Activated CD8-positive, alpha-beta memory T cell treated with anti-CD3 and anti-CD28 coated beads, Interleukin-2, amount 50 U/mL, for 48 hours (primary cell): Measurements from ENCODE around the gene SOX18.
"Not testable (repeated sequence)": the region's sequence is repeated elsewhere in the genome, so short reads cannot be mapped to it uniquely, and the experiment has no call there.

Experiments used
- DNase-seq: peaks from one replicate; pipeline ENCODE4 v3.0.0-alpha.2; 2020

The SOX18 gene

DNA sequence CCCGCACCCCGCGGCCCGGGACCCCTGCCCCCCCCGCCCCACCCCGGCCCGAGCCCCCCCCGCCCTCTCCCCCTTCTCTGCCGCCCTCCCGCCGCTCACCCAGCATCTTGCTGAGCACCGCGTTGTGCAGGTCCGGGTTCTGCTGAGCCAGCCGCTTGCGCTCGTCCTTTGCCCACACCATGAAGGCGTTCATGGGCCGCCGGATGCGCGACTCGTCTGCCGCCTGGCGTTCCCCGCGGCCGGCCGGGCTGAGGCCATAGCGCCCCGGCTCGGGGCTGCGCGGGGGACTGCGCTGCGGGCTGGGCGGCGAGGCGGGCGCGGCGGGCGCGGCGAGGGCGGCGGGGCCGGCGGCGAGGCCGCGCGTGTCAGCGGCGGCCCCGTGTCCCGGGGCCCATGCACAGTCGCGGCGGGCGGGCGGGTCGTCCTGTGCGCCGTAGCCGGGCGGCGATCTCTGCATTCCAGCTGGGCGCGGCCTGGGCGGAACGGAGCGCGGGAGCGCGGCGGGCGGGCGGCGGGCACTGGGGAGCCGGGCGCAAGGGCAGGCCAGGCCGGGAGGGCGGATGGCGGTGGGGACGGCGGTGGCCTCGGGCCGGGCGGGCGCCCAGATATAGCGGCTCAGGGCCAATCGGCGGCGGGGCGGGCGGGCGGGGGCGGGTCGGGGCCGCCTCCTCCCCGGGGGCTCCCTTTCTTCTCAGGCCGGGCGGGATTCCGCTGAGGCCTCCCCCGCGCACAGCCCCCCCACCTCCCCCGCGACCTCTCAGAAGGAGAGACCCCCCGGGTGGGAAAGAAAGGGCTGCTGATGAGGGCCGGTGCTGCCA lies at the start of gene SOX18:
Gene SOX18 (minus strand): TSS at position 580 of the 818 bp plus-strand sequence. CDS start 123 bp downstream, at position 457.
- no peak for DNase-seq

DNA sequence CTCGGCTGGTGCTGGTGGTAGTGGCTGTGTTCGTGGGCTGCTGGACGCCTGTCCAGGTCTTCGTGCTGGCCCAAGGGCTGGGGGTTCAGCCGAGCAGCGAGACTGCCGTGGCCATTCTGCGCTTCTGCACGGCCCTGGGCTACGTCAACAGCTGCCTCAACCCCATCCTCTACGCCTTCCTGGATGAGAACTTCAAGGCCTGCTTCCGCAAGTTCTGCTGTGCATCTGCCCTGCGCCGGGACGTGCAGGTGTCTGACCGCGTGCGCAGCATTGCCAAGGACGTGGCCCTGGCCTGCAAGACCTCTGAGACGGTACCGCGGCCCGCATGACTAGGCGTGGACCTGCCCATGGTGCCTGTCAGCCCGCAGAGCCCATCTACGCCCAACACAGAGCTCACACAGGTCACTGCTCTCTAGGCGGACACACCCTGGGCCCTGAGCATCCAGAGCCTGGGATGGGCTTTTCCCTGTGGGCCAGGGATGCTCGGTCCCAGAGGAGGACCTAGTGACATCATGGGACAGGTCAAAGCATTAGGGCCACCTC lies 49.1 kb upstream of the SOX18 start:
- no peak for DNase-seq

DNA sequence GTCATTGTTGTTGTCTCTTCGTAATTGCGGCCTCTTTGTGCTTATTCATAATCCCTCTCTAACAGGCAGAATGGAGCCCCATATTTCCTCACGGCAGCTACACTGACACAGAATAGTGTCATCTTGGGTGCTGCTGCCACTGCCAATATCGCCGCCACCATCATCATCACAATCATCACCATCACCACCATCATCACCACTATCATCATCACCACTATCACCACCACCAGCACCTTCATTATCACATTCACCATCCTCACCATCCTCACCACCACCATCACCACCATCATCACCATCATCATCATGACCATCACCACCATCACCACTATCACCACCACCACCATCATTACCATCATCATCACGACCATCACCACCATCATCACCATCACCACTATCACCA lies 47.1 kb upstream of the SOX18 start:
- no peak for DNase-seq

DNA sequence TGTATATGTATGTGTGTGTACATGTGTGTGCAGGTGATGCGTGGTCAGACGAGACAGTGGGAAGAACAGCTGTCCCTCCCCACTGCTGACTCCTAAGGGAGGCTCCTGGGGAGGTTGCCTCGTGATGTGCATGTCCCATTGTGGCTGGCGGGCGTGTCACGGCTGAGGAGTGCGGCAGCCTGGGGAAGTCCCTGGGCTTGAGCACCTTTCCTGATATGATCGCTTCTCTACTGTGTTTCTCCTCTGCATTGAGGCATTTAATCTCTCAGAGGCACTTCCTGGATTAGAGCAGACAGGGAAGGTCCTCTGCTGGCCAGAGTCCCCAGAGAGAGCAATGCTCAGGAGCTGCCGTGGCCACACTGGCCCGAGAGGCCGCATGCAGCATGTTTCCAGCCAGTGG lies 46.5 kb upstream of the SOX18 start:
- DNase-seq, result no peak

DNA sequence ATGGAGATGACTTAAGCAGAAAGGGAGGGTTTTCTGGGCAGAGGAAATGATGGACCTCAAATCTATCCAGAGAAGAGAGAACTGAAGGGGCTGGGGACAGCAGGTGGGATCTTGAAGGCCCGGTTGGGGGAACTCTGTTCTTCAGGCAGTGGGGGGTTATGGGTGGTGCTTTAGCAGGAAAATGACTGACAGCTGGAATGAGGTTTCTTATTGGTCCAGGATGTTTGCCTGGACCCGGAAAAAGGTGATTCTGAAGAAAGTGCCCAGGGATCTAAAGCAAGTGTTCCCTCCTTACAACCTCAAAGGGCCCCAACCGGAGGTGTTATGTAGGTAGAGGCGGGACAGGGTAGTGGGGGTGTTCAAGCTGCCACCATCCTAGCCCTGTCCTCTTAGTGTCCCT lies 46.0 kb upstream of the SOX18 start:
- DNase-seq, result no peak

DNA sequence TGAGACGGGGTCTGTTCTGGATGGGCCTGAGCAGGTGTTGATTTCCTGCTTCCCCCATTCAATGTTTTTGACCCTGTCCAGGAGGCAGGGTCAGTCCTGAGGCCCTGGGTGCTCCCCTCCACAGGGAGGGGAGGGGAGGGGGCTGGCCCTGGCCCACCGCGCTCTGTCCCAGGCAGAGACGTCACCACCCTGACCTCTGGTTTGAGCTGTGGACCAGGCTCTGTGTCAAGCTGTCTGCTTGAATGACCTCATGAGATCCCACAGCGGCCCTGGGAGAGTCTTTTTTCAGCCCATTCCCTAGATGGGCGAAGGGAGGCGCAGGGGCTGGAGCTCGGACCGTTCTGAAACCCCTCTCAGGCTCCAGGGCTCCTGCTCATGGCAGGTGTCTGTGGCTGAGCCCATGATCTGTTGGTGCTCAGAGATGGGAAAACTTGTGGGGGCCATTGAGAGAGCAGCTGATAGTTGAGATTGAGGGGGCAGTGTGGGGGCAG lies 43.6 kb upstream of the SOX18 start:
- no peak for DNase-seq

DNA sequence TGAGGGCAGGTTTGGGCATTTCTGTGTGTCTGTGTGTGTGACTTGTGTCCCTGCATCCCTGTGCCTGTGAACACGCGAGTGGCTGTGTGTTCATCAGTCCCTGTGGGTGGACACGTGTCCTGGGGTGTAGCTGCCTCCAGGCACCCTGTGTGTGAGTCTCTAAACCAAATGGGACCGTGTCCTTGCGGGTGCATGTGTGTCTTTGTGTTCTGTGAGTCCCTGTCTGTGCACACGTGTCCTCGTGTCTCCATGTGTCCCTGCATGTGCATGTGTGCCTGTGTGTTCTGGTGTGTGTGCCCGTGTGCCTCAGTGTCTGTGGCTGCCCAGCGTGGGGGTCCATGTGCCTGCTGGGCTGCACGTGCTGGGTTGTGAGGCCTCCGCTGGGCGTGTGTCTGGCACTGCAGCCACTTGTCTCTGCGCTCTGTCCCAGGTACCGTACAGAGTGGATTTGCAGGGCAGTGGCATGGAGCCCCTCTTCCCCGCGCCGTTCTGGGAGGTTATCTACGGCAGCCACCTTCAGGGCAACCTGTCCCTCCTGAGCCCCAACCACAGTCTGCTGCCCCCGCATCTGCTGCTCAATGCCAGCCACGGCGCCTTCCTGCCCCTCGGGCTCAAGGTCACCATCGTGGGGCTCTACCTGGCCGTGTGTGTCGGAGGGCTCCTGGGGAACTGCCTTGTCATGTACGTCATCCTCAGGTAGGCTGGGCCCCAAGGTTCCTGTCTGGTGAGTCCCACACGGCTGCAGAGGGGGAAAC lies 43.0 kb upstream of the SOX18 start:
- no peak for DNase-seq

DNA sequence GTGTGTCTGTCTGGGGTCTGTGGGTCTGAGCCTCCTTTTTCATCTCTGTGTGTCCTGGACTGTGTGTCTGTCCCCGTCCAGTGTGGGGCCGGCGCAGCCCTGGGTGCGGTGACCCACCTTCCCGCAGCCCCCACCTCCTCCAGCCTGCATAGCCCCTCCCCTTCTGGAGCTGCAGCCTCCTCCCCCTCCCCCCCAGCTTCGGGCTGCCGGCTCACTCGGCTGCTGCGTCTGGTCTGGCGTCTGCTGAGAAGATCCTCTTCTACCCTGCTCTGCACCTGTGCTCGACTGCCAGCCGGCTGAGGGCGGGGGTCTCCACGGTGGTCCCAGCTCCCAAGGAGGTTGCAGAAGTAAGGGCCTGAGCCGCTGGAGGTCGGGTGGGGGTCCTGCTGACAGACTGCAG lies 42.3 kb upstream of the SOX18 start:
- DNase-seq, result no peak

DNA sequence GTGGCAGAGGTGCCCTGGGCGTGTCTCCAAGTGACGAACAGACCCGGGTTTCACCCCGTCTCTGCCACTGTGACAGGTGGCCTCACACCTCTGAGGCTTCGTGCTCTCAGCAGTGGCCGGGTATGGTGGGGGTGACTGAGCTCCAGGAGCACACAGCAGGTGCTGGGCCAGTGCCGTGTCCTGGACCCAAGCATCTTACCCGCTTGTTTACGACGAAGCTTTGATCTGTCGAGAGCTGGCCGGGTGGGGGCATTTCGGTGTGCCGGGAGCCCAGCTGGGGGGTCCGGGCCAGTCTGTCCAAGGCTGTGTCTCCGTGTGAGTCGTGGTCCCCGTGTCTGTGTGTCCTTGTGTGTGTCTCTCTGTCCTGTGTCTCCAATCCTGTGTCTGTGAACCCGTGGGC lies 41.9 kb upstream of the SOX18 start:
- DNase-seq, result no peak

DNA sequence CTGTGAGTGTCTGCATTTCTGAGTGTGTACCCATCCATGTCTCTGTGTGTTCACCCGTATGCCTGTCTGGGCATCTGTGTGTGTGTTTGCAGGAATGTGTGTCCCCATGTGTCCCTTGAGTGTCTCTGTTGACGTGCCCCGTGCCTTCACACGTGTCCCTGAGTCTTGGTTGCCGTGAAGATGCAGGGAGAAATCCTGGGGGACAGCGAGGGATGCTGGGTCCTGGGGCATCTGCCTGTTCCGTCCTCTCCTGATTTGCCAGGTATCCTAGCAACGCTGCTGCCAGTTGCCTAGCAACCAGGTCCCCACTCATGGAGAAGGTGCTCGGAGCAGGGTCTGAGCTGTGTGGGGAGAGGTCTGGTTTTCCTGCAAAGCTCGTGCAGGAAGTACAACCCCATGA lies 40.7 kb upstream of the SOX18 start:
- DNase-seq, result no peak

DNA sequence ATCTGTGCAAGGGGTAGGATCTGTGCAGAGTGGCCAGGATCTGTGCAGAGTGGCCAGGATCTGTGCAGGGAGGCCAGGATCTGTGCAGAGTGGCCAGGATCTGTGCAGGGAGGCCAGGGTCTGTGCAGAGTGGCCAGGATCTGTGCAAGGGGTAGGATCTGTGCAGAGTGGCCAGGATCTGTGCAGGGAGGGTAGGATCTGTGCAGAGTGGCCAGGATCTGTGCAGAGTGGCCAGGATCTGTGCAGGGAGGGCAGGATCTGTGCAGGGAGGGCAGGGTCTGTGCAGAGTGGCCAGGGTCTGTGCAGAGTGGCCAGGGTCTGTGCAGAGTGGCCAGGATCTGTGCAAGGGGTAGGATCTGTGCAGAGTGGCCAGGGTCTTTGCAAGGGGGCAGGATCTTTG lies 39.1 kb upstream of the SOX18 start:
- not testable (repeated sequence) for DNase-seq

DNA sequence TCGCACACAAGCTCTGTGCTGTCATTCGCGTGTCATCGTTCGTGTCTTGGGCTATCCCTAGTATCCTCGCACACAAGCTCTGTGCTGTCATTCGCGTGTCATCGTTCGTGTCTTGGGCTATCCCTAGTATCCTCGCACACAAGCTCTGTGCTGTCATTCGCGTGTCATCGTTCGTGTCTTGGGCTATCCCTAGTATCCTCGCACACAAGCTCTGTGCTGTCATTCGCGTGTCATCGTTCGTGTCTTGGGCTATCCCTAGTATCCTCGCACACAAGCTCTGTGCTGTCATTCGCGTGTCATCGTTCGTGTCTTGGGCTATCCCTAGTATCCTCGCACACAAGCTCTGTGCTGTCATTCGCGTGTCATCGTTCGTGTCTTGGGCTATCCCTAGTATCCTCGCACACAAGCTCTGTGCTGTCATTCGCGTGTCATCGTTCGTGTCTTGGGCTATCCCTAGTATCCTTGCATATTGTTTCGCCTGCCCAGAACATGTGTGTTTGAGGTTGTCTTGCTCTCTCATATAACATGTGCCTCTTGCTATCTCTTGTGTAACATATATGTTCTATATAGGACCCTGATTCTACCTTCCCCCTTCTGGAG lies 37.9 kb upstream of the SOX18 start:
- not testable (repeated sequence) for DNase-seq

DNA sequence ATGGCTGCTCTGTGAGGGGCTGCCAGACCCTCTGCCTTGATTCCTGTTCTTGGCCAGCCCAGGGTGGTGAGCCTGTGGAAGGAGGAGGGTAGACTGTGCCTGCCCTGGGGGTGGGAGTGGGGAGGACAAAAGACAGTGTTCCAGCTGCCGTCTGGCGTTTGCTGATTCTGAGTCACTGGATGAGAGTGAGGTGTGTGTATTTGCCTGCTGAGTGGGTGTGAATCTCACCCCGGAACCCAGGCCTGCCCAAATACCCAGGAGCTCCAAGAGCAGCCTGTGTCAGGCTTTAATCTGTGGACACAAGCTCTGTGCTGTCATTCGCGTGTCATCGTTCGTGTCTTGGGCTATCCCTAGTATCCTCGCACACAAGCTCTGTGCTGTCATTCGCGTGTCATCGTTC lies 37.4 kb upstream of the SOX18 start:
- DNase-seq, result no peak

DNA sequence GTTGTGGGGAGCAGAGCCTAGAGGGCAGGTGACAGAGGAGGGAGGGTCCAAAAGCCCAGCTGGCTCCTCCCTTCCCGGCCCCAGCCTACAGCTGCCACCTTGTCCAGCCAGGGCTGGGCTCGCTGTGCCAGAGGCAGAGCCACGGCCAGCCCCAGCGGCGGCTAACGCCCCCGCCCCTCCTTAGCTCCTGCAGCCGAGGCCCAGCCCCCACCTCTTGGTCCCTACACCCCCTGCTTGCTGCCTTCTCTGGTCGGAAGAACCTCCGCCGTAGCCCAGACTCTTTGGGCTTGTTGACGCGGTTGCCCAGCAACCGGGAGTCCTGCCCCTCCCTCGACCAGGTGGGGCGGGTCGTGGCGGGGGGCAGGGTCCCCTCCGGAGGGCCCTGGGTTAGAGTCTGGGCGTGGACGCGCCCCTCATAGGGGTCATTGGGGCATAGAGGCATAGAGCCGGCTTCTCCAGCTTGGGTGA lies 35.3 kb upstream of the SOX18 start:
- DNase-seq, result no peak

DNA sequence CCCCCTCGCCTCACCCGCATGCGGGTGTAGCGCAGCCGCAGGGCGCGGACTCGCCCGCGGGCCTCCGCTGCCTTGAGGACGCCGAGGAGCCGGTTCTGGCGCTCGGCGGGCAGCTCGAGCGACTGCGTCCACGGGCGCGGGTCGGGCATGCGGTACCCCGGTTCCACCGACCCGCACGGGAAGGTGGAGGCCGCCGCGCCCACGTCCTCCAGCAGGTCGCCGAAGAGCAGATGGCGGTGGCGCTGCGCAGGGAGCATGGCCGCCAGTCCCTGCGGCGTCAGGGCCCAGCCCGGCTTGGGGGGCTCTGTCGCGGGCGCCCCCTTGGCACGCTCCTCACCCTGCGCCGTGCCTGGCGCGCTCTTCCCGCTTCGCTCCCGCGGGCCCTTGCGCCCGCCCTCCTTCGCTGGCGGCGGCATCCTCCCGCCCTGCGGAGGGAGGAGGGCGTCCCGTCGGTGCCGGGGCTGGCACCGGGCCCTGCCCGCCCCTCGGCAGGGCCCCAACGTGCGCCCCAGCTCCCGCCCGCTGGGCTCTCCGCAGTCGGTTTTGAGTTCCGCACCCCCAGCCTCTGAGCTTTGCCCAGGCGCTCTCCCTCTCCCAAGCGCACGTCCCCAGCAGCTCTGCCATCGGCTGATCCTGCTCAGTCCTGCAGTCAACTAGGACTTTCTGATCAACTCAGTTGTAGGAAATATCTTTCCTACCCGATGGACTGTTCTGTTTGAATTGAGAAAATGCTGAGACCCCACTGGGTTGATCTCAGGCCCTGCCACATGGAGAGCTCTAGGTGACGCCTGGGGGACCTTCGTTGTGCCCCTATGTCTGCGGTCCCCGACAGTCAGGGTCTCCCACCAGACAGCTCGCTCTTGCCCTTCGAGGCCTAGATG lies 34.6 kb upstream of the SOX18 start, which contains the start of gene LKAAEAR1:
Gene LKAAEAR1 (minus strand): TSS at position 595 of the 881 bp plus-strand sequence. CDS start 179 bp downstream, at position 416.
- DNase-seq, result no peak

DNA sequence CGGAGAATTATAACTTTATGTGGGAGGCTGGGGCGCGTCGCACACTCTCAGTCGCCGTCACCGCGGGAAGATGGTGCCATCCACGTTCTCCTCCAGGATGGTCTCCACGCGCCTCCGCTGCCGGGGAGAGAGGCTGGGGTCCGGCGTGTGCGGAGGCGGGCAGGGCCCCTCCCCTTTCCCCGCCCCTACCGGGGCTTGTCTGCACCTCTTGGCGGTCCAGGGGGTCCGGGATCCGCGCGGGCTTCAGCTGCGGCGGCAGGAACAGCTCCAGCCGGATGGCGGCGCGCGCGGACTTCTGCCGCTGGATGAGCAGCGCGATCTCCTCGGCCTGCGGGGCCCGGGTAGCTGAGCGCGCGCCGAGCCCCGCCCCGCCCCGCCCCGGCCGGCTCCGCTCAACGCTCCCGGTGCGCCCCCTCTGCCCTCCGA lies 34.0 kb upstream of the SOX18 start:
- peak; percentile 88 for DNase-seq

DNA sequence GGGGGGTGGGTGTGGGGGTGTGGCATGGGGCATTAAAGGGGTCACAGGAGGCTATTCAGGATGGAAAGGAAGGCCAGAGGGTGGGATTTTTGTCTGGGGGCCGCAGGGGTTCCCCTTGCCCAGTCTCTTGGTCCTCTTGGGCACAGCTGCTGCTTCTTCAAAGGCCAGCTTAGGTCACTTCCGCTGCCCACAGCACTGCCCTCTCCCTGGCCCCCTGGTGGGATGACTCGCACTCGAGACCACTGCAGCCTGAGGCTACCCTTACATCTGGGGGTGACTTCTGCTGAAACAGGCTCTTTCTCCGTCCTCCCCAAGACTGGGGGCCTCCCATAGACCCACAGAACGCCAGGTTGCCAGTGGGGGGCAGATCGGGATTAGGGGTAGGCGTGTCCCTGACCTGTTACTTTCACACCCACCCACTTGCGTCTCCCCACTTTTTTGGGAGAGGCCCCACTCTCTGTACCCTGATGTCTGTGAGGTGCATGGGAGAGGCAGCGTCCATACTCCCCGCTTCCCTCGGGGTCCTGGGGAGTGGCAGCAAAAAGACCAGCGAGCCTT lies 33.5 kb upstream of the SOX18 start:
- no peak for DNase-seq

DNA sequence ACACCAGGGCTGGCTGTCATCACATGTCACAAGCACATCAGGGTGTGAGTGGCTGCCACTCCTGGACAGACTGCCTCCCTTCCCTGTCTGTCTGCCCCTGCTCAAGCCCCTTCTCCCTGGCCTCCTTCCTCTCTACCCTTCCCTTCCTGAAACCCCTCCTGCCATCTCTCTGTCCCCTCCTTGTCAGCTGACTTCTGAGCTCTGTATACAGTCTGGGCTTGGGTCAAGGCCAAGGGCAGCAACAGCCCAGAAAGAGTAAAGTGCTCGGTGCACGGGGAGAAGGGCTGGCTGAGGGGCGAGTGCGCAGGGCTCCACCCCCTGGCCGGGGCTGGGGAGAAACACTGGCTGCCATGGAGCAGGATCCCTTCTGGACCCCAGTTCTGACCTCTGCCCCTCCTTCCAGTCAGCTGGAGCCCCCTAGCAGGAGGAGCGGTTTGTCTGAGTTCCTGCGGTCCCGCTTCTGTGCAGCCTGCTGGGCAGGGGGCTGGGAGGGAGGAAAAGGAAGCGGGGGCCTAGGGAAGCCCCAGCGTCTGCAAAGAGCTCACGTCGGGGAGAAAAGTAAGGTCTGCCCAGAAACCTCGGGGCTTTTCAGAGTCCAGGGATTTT lies 32.8 kb upstream of the SOX18 start:
- DNase-seq, result no peak

DNA sequence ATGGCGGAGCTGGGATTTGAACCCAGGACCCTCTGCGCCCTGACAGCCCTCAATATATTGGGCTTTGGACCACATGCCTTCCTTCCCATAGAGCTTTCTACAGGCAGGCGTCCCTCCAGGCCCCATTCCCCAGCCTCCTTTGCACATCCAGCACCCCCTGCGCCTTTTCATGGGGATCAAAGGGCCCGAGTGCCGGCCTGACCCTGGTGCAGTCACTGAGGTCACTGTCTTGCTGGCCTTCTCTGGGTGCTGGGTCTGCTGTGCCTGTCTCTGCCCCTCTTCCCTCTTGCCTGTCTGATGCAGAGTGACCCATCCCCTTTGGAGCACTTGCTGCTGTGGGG lies 32.2 kb upstream of the SOX18 start:
- DNase-seq, result no peak

DNA sequence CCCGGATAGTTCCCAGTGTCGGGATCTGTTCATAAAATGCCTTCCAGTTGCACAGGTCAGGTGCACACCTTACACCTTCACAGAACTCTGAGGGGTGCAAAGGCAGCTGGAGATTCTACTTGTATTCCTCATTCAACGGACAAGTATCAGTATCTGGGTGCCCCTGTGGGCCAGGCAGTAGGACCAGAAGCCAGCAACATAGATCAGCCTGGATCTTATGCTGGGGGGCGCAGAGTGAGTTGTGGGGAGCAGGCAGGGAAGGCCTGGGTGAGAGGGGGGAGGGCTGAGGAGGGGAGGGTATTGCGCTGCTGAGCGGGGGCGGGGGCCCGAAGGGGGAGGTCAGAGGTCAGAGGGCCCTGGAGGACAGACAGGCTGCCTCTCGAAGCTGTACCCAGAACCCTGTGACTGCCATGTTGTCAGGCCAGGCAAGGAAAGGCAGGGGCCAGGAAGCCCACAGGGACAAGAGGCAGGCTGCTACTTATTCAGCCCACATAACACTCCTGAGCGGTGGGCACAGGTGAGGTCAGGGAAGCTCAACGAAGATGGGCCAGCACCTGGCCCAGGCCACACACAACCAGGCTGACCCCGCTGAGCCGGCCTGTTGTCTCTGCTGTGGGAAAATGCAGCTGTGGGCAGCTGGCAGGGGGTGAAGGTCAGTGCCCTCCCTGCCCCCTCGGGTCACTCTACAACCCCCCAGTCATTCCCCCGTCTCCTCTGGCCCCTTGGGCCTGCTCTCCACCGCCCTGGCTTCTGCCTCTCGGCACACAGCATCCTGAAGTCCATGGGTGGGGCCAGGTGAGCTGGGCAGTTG lies 31.6 kb upstream of the SOX18 start:
- no peak for DNase-seq
